Bone marrow (tissue), 2 donors: Measurements from ENCODE around the gene CRHR1.

Experiments
- DNase-seq, 2 donors: peaks; one replicate each; lab custom pipeline; 2025; lab: John Stamatoyannopoulos, UW

CRHR1 gene

GRCh38 chr17:45824475-45824874 lies 40.4 kb downstream of the CRHR1 start:
- no peak for DNase-seq

GRCh38 chr17:45824901-45825492 lies 40.9 kb downstream of the CRHR1 start:
- no peak for DNase-seq

GRCh38 chr17:45825792-45826191 lies 41.7 kb downstream of the CRHR1 start:
- no peak for DNase-seq

GRCh38 chr17:45826919-45827588 lies 42.9 kb downstream of the CRHR1 start:
- no peak for DNase-seq

GRCh38 chr17:45828171-45828570 lies 44.1 kb downstream of the CRHR1 start:
- DNase-seq, result no peak

- no peak for DNase-seq
Observed at GRCh38 chr17:45828582-45829133, 44.5 kb downstream of the CRHR1 start.

- no peak for DNase-seq
Observed at GRCh38 chr17:45833920-45834319, 49.8 kb downstream of the CRHR1 start.

GRCh38 chr17:45834471-45835396 lies 50.6 kb downstream of the CRHR1 start:
- DNase-seq, result no peak

- DNase-seq, result no peak
Observed at GRCh38 chr17:45835481-45835880, 51.4 kb downstream of the CRHR1 start.

GRCh38 chr17:45836047-45837044 lies 52.2 kb downstream of the CRHR1 start:
- no peak for DNase-seq

- DNase-seq, result no peak
Observed at GRCh38 chr17:45837187-45837586, 53.1 kb downstream of the CRHR1 start.

- no peak for DNase-seq
Observed at GRCh38 chr17:45837603-45838002, 53.5 kb downstream of the CRHR1 start.

- DNase-seq, result no peak
Observed at GRCh38 chr17:45838751-45839295, 54.7 kb downstream of the CRHR1 start.

GRCh38 chr17:45839442-45839841 lies 55.3 kb downstream of the CRHR1 start:
- DNase-seq, result no peak

- DNase-seq, result no peak
Observed at GRCh38 chr17:45841186-45841585, 57.1 kb downstream of the CRHR1 start.

- DNase-seq, result no peak
Observed at GRCh38 chr17:45841883-45842525, 57.9 kb downstream of the CRHR1 start.

- no peak for DNase-seq
Observed at GRCh38 chr17:45843722-45844121, 59.6 kb downstream of the CRHR1 start.

- DNase-seq, result no peak
Observed at GRCh38 chr17:45844695-45845375, 60.7 kb downstream of the CRHR1 start, which contains the start of gene SPPL2C. TSS of gene SPPL2C (plus strand) at chr17:45844881. CDS start at chr17:45844907, 26 bp downstream.

- no peak for DNase-seq
Observed at GRCh38 chr17:45845376-45846185, 61.5 kb downstream of the CRHR1 start.
